GM12878 (cell line): ENCODE data around the gene FZR1. TPM values are rescaled to one million over a fixed set of nuclear protein-coding genes. Genes with fewer than 3 reads are reported as not detected.

Source experiments
- ATAC-seq: fragments of 200-7000 bp; cut with Tn5 transposase; 3 replicates; pipeline ENCODE4 v1.9.1; 2020; ENCODE audit warnings: mild to moderate bottlenecking, moderate library complexity
- BruUV-seq: library from RNA; stranded (reverse); fragments of 400-500 nt; replicated peaks from 2 replicates; lab custom pipeline; 2021; lab: Mats Ljungman, UMichigan
- CTCF ChIA-PET: fragments of 300-600 bp; sonication (Branson Sonifier 250); formaldehyde crosslinking; extraction: SDS; loops from one replicate; lab custom pipeline; 2021; ENCODE audit warnings: inconsistent platforms; lab: Yijun Ruan, JAX
- POLR2A ChIA-PET: fragments of 350-600 bp; formaldehyde crosslinking; extraction: SDS; loops from one replicate; lab custom pipeline; 2021; ENCODE audit warnings: inconsistent platforms; lab: Charles Lee
- RAD21 ChIA-PET: fragments of 300-600 bp; sonication (Branson Sonifier 250); formaldehyde crosslinking; loops from one replicate; lab custom pipeline; 2023; ENCODE audit warnings: antibody characterized with exemption; ENCODE audit not compliant: unreplicated experiment; lab: Charles Lee
- SMC1A ChIA-PET: fragments of 300-600 bp; sonication (Branson Sonifier 250); formaldehyde crosslinking; loops from one replicate; lab custom pipeline; 2023; ENCODE audit not compliant: unreplicated experiment, uncharacterized antibody; lab: Charles Lee
- DNase-seq: peaks from one replicate; pipeline ENCODE4 v3.0.0-alpha.2; 2011; ENCODE audit warnings: low read depth, low spot score
- FAIRE-seq: peaks from 3 replicates; lab custom pipeline; 2011; peaks lifted over from hg19 to GRCh38; lab: Jason Lieb, UNC
- H2AFZ ChIP-seq: 2 replicates; pipeline ENCODE4 v1.6.0; 2011; ENCODE audit warnings: low read depth, low read length, control low read depth; ENCODE audit not compliant: control insufficient read depth
- H3K27ac ChIP-seq: 2 replicates; pipeline ENCODE4 v1.5.1; 2011; ENCODE audit warnings: control low read depth; ENCODE audit not compliant: control insufficient read depth, insufficient read depth
- H3K27me3 ChIP-seq, 2 experiments: replicated peaks in 1 of 2; 2 replicates each; pipeline versions ENCODE4 v1.6.0 to v1.6.1; 2011; ENCODE audit warnings: low read length in 1 of 2; ENCODE audit not compliant: control insufficient read depth in 2 of 2, insufficient read depth in 2 of 2
- H3K36me3 ChIP-seq, 2 experiments: 2 replicates each; pipeline ENCODE4 v1.5.1; 2011; ENCODE audit warnings: low read length in 1 of 2; ENCODE audit not compliant: control insufficient read depth in 2 of 2, insufficient read depth in 2 of 2
- H3K4me1 ChIP-seq: 2 replicates; pipeline ENCODE4 v1.6.1; 2011; ENCODE audit warnings: mild to moderate bottlenecking, low read length, moderate library complexity, mixed read lengths; ENCODE audit not compliant: control insufficient read depth, insufficient read depth
- H3K4me2 ChIP-seq: 2 replicates; pipeline ENCODE4 v1.6.0; 2011; ENCODE audit warnings: control low read depth; ENCODE audit not compliant: control insufficient read depth, insufficient read depth
- H3K4me3 ChIP-seq: fragments of 200-600 bp; sonication (generic); 2 replicates; pipeline ENCODE4 v1.5.1; 2016
- H3K79me2 ChIP-seq: 2 replicates; pipeline ENCODE4 v1.6.0; 2011; ENCODE audit warnings: low read length; ENCODE audit not compliant: control insufficient read depth, insufficient read depth
- H3K9ac ChIP-seq: 2 replicates; pipeline ENCODE4 v1.8.0; 2011; ENCODE audit warnings: low read length, control low read depth, mixed read lengths; ENCODE audit not compliant: control insufficient read depth, insufficient read depth
- H3K9me3 ChIP-seq: replicated peaks from 3 replicates; pipeline ENCODE4 v1.5.1; 2011; ENCODE audit warnings: mild to moderate bottlenecking, low read length; ENCODE audit not compliant: control insufficient read depth, insufficient read depth
- H4K20me1 ChIP-seq: 2 replicates; pipeline ENCODE4 v1.6.0; 2011; ENCODE audit not compliant: control insufficient read depth, insufficient read depth
- CBFB ChIP-seq: IDR thresholded peaks from 2 replicates; pipeline ENCODE4 v1.6.1; 2016; ENCODE audit warnings: antibody characterized with exemption, low read depth
- CHD1 ChIP-seq: IDR thresholded peaks from 2 replicates; pipeline ENCODE4 v1.6.1; 2012; ENCODE audit warnings: low read depth, low read length, improper control_type of control experiment
- CHD2 ChIP-seq: IDR thresholded peaks from 2 replicates; pipeline ENCODE4 v1.6.1; 2011; ENCODE audit warnings: low read depth, low read length, improper control_type of control experiment, borderline replicate concordance
- ETV6 ChIP-seq, 2 experiments: fragments of 450-650 bp in 1 of 2; IDR thresholded peaks in 1 of 2; conservative IDR thresholded peaks in 1 of 2; 2 replicates each; pipeline ENCODE4 v1.6.1; 2014; ENCODE audit warnings: antibody characterized with exemption in 1 of 2, borderline replicate concordance in 1 of 2, low read depth in 1 of 2, mild to moderate bottlenecking in 1 of 2, moderate library complexity in 1 of 2
- MEF2B ChIP-seq: fragments of 450-650 bp; IDR thresholded peaks from 2 replicates; pipeline ENCODE4 v1.6.1; 2018; ENCODE audit warnings: mild to moderate bottlenecking, moderate library complexity; ENCODE audit not compliant: partially characterized antibody, poor library complexity, severe bottlenecking
- NBN ChIP-seq: fragments of 450-650 bp; IDR thresholded peaks from 2 replicates; pipeline ENCODE4 v1.6.1; 2016
- NFYB ChIP-seq: IDR thresholded peaks from 2 replicates; pipeline ENCODE4 v1.6.1; 2011; ENCODE audit warnings: low read depth, mild to moderate bottlenecking, low read length, improper control_type of control experiment, moderate library complexity; ENCODE audit not compliant: insufficient read depth
- POLR2A ChIP-seq: IDR thresholded peaks from 2 replicates; pipeline ENCODE4 v1.6.1; 2011; ENCODE audit warnings: low read depth, mild to moderate bottlenecking, low read length
- POLR2AphosphoS2 ChIP-seq: IDR thresholded peaks from 2 replicates; pipeline ENCODE4 v1.6.1; 2011; ENCODE audit warnings: low read depth, mild to moderate bottlenecking, low read length, improper control_type of control experiment, moderate library complexity
- RFX5 ChIP-seq: IDR thresholded peaks from 2 replicates; pipeline ENCODE4 v1.6.1; 2011; ENCODE audit warnings: low read depth, low read length, improper control_type of control experiment
- YY1 ChIP-seq: IDR thresholded peaks from 2 replicates; pipeline ENCODE4 v1.6.1; 2011; ENCODE audit warnings: low read depth, mild to moderate bottlenecking, low read length
- ZBED1 ChIP-seq: IDR thresholded peaks from 2 replicates; pipeline ENCODE4 v1.6.1; 2016; ENCODE audit warnings: borderline replicate concordance
- WGBS: methylation state at CpG from one replicate; pipeline ENCODE4 v1.1.6; 2016; ENCODE audit warnings: low lambda C conversion rate; ENCODE audit not compliant: insufficient replicate concordance, insufficient coverage; ENCODE audit errors: missing lambda C conversion rate; 5-methylcytosine and 5-hydroxymethylcytosine counted together
- in situ Hi-C: fragments of 300-500 bp; cut with MboI; formaldehyde crosslinking; loops from 9 replicates; pipeline ENCODE4 v1.14.3; 2018; ENCODE audit warnings: mixed read lengths
- intact Hi-C: fragments of 100-400 bp; cut with micrococcal nuclease; formaldehyde crosslinking; loops from one replicate; pipeline ENCODE4 v1.14.2; 2022; ENCODE audit not compliant: unreplicated experiment
- polyA plus RNA-seq, 11 experiments: library from polyadenylated mRNA; depleted of rRNA in 4 of 11; unstranded in 6 of 11; stranded (reverse) in 5 of 11; fragments of >200 nt; fragmentation: Nextera tagmentation in 4 of 11; fragmentation: Illumina TruSeq in 1 of 11; extraction: Ambion mirVana in 4 of 11; extraction: Trizol in 1 of 11; gene quantifications; 1 replicate in 1 of 11; 2 replicates in 10 of 11; pipeline versions ENCODE4 v1.2.1 to v1.2.3, GENCODE V29; 2011 to 2016; ENCODE audit warnings: inconsistent platforms in 2 of 11, missing spikeins in 2 of 11, low read depth in 1 of 11
- total RNA-seq, 4 experiments: library from RNA; depleted of rRNA in 3 of 4; stranded (reverse); fragments of >200 nt in 3 of 4; fragmentation: Illumina TruSeq in 1 of 4; extraction: Trizol in 1 of 4; gene quantifications; 2 replicates each; pipeline versions ENCODE4 v1.2.1 to v1.2.3, GENCODE V29; 2013 to 2021
- TF ChIP-seq, protein P1 (sequence below): fragments of 450-650 bp; IDR thresholded peaks from 2 replicates; pipeline ENCODE4 v1.6.1; 2014; ENCODE audit warnings: mild to moderate bottlenecking
- TF ChIP-seq, protein P2 (sequence below): IDR thresholded peaks from 2 replicates; pipeline ENCODE4 v1.6.1; 2012; ENCODE audit warnings: low read depth, low read length, improper control_type of control experiment

The FZR1 gene
- total and polyA plus RNA-seq, 10 of the 15 experiments (the other 5 are each of a cell fraction or from before 2014, with no cell fraction given): 0.11 to 44.2 (median 29.3) TPM

GRCh38 chr19:3527238-3527910 lies 21.3 kb downstream of the FZR1 start:
- H3K9me3 ChIP-seq: no peaks in the 10 kb centered on the region
- H3K36me3 ChIP-seq: peaks cover 2 to 44% of the 10 kb centered on the region in 2 experiments; a peak in 3 of 4 replicates
- CTCF ChIA-PET: interaction anchor here (0.9 kb wide), 1 partner anchor 18 kb away, joined by 3 read pairs; no protein-coding TSS in a partner anchor
- H2AFZ ChIP-seq: no peak overlapping the region
- no peak for ATAC-seq
- no peak overlapping the region for H3K27ac ChIP-seq
- H3K4me1 ChIP-seq: no peaks in the 10 kb centered on the region
- H3K4me3 ChIP-seq: no peak overlapping the region
- no peaks in the 10 kb centered on the region for H3K27me3 ChIP-seq
- POLR2A ChIA-PET: no interaction called here
- 96% methylated on average over 20 of the region's 21 CpGs for WGBS
- intact Hi-C loops (no loop called here), in situ Hi-C loops (no loop called here)
- no TSS peak for BruUV-seq
- H3K4me2 ChIP-seq: no peak overlapping the region
- no peaks in the 10 kb centered on the region for H4K20me1 ChIP-seq
- SMC1A ChIA-PET: no interaction called here
- FAIRE-seq: no peak
- RAD21 ChIA-PET: no interaction called here
- no peaks in the 10 kb centered on the region for H3K79me2 ChIP-seq
- DNase-seq: no peak
- no peak overlapping the region for H3K9ac ChIP-seq
- TF ChIP-seq, protein P1, sequence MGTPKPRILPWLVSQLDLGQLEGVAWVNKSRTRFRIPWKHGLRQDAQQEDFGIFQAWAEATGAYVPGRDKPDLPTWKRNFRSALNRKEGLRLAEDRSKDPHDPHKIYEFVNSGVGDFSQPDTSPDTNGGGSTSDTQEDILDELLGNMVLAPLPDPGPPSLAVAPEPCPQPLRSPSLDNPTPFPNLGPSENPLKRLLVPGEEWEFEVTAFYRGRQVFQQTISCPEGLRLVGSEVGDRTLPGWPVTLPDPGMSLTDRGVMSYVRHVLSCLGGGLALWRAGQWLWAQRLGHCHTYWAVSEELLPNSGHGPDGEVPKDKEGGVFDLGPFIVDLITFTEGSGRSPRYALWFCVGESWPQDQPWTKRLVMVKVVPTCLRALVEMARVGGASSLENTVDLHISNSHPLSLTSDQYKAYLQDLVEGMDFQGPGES: no peak
- TF ChIP-seq CHD1: no peak
- peak; percentile 34; the same call in 1 of the 2 replicates for TF ChIP-seq POLR2A
- TF ChIP-seq, all 136 proteins: peak for 1

GRCh38 chr19:3528080-3528479 lies 22.0 kb downstream of the FZR1 start:
- BruUV-seq: no TSS peak
- 98% methylated on average over 14 of the region's 14 CpGs for WGBS
- ChIA-PET POLR2A (no interaction called here), CTCF (no interaction called here), RAD21 (interaction anchor here (0.6 kb wide), 1 partner anchor 30 kb away, joined by 3 read pairs; no protein-coding TSS in a partner anchor), SMC1A (no interaction called here)
- H2AFZ ChIP-seq: no peak overlapping the region
- FAIRE-seq: no peak
- H3K27me3 ChIP-seq: no peaks in the 10 kb centered on the region
- no peak overlapping the region for H3K4me2 ChIP-seq
- no peak overlapping the region for H3K4me3 ChIP-seq
- intact Hi-C loops (no loop called here), in situ Hi-C loops (no loop called here)
- no peaks in the 10 kb centered on the region for H3K9me3 ChIP-seq
- no peaks in the 10 kb centered on the region for H3K4me1 ChIP-seq
- peaks cover 2 to 47% of the 10 kb centered on the region in 2 experiments; a peak in 3 of 4 replicates for H3K36me3 ChIP-seq
- H3K9ac ChIP-seq: no peak overlapping the region
- no peaks in the 10 kb centered on the region for H4K20me1 ChIP-seq
- no peak for ATAC-seq
- DNase-seq: no peak
- H3K79me2 ChIP-seq: no peaks in the 10 kb centered on the region
- no peak overlapping the region for H3K27ac ChIP-seq
- TF ChIP-seq POLR2A (no peak; the same call in 1 of the 2 replicates), CHD2 (no peak), ETV6 (conservative IDR thresholded peaks at IDR 0.05 in 1 of 2, IDR thresholded peaks at IDR 0.05 in 1 of 2; ENCODE audit: borderline replicate concordance in 1 of 2, low read depth in 1 of 2) (no peak), YY1 (no peak), NFYB (no peak), POLR2AphosphoS2 (no peak), RFX5 (no peak), MEF2B (no peak), ZBED1 (no peak), NBN (no peak), CBFB (no peak)
- TF ChIP-seq, protein P2, sequence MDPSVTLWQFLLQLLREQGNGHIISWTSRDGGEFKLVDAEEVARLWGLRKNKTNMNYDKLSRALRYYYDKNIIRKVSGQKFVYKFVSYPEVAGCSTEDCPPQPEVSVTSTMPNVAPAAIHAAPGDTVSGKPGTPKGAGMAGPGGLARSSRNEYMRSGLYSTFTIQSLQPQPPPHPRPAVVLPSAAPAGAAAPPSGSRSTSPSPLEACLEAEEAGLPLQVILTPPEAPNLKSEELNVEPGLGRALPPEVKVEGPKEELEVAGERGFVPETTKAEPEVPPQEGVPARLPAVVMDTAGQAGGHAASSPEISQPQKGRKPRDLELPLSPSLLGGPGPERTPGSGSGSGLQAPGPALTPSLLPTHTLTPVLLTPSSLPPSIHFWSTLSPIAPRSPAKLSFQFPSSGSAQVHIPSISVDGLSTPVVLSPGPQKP: no peak
